Right lobe of liver (tissue), 6 donors: Measurements from ENCODE around the gene OPN1MW3. TPM values are rescaled to one million over a fixed set of nuclear protein-coding genes. Genes with fewer than 3 reads are reported as not detected.

Experiments used
- ATAC-seq, 4 donors: fragments of 200-7000 bp; cut with Tn5 transposase; one replicate each; pipeline ENCODE4 v1.9.1; 2020; ENCODE audit warnings: mild to moderate bottlenecking in 4 of 4, moderate library complexity in 4 of 4
- DNase-seq, 3 donors: peaks; one replicate each; pipeline ENCODE4 v3.0.0-alpha.2; 2020
- H3K27ac ChIP-seq, 3 donors: fragments of 200-600 bp; one replicate each; pipeline ENCODE4 v1.8.0; 2022
- H3K27me3 ChIP-seq, 2 donors: fragments of 200-600 bp; one replicate each; pipeline ENCODE4 v1.8.0; 2022
- H3K36me3 ChIP-seq, 4 donors: fragments of 200-600 bp; sonication (generic) in 1 of 4; one replicate each; pipeline versions ENCODE4 v1.5.1 to v1.8.0; 2017 to 2022; ENCODE audit warnings: control low read depth in 1 of 4
- H3K4me1 ChIP-seq, 4 donors: fragments of 200-600 bp; sonication (generic) in 1 of 4; one replicate each; pipeline versions ENCODE4 v1.5.1 to v1.8.0; 2017 to 2022; ENCODE audit warnings: control low read depth in 1 of 4
- H3K4me3 ChIP-seq, 3 donors: fragments of 200-600 bp; one replicate each; pipeline ENCODE4 v1.8.0; 2022
- H3K9me3 ChIP-seq, 4 donors: fragments of 200-600 bp; sonication (generic) in 1 of 4; one replicate each; pipeline versions ENCODE4 v1.5.1 to v1.8.0; 2017 to 2022; ENCODE audit warnings: control low read depth in 1 of 4
- POLR2A ChIP-seq: fragments of 450-650 bp; IDR thresholded peaks from one replicate; pipeline ENCODE4 v1.6.1; 2017; ENCODE audit warnings: antibody characterized with exemption, mild to moderate bottlenecking
- WGBS: methylation state at CpG from one replicate; pipeline ENCODE4 v1.1.6; 2018; ENCODE audit warnings: low coverage, low lambda C conversion rate; ENCODE audit not compliant: insufficient coverage; ENCODE audit errors: missing lambda C conversion rate; 5-methylcytosine and 5-hydroxymethylcytosine counted together
- intact Hi-C, 2 donors: fragments of 100-400 bp; cut with DNase I; formaldehyde crosslinking; loops; one replicate each; pipeline versions ENCODE4 v1.11.2 to v1.14.1; 2022
- total RNA-seq, 6 experiments: library from RNA; depleted of rRNA in 2 of 6; stranded (reverse); fragments of >200 nt in 2 of 6; fragmentation: NEBNext Ultra II Directional in 3 of 6; extraction: Animal tissue kit (Norgen Biotek cat#: 25700) in 3 of 6; gene quantifications; one replicate each; pipeline versions ENCODE4 v1.1.0 to v1.2.4, GENCODE V29; 2016 to 2023
- TF ChIP-seq, protein P1 (sequence below), 4 donors: fragments of 200-600 bp in 3 of 4; fragments of 450-650 bp in 1 of 4; IDR thresholded peaks; one replicate each; pipeline versions ENCODE4 v1.5.1 to v1.8.0; 2016 to 2022; ENCODE audit warnings: antibody characterized with exemption in 4 of 4, mild to moderate bottlenecking in 2 of 4
- donor health status: DM: no; HTN: yes; CAD: no.
- donor health status: DM: no; HTN: no; CAD: no.
- donor health status: DM: no; HTN: no; CAD: no.
- donor health status: DM: no; HTN: yes; CAD: no.
- donor health status: DM: no; HTN: yes; CAD: no.

Gene OPN1MW3
- total RNA-seq, 6 experiments from 2014 or later = not detected

DNA sequence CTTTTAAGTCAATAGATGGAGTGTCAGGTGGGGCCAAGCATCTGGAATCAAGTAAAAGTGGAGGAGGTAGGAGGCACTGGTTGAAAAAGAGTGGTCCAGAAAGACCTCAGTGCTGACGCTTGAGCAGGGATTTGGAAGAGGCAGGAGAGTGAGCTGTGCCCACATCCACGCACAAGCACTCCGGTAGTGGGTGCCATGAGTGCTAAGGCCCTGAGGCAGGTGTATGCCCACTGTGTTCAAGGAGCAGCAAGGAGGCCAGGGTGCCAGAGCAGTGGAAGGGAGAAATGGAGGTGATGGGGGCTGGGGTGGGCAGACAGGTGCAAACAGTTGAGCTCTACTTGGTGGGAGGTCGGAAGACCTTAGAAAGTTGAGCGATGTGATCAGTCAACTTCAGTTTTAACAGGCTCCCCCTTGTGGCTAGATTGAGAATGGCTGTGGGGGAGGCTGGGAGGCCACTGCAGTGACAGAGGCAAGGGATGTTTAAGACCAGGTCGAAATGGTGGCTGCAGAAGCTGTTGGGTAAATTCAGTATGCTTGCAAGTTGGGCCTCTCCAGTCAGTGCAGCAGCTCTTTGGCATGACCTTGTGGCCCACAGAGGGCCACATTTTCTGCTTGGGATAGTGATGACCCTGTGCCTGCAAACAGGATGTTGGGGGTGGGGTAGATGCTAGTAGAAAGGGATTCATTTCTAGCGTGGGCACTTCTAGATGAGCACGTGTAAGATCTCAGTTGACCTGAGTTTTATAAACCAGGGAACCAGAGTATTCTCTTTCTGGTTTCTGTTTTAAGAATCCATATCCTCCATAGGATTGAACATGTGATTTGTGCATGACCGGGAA lies 50.9 kb downstream of the OPN1MW3 start:
- no peaks in the 10 kb centered on the region for H3K27me3 ChIP-seq
- no peaks in the 10 kb centered on the region for H3K4me1 ChIP-seq
- H3K9me3 ChIP-seq = no peaks in the 10 kb centered on the region
- H3K4me3 ChIP-seq = no peak overlapping the region
- H3K36me3 ChIP-seq = no peaks in the 10 kb centered on the region
- no peak overlapping the region for H3K27ac ChIP-seq
- ATAC-seq = peak; percentile 72 to 84 (median 78)
- no peak for TF ChIP-seq POLR2A
- TF ChIP-seq, protein P1, sequence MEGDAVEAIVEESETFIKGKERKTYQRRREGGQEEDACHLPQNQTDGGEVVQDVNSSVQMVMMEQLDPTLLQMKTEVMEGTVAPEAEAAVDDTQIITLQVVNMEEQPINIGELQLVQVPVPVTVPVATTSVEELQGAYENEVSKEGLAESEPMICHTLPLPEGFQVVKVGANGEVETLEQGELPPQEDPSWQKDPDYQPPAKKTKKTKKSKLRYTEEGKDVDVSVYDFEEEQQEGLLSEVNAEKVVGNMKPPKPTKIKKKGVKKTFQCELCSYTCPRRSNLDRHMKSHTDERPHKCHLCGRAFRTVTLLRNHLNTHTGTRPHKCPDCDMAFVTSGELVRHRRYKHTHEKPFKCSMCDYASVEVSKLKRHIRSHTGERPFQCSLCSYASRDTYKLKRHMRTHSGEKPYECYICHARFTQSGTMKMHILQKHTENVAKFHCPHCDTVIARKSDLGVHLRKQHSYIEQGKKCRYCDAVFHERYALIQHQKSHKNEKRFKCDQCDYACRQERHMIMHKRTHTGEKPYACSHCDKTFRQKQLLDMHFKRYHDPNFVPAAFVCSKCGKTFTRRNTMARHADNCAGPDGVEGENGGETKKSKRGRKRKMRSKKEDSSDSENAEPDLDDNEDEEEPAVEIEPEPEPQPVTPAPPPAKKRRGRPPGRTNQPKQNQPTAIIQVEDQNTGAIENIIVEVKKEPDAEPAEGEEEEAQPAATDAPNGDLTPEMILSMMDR (IDR thresholded peaks at IDR 0.05) = peak; percentile 66 to 84 (median 77)
- intact Hi-C loops = no loop called here
- DNase-seq = peak; percentile 42 to 58 (median 55)
- 30% methylated on average over 6 of the region's 9 CpGs for WGBS

DNA sequence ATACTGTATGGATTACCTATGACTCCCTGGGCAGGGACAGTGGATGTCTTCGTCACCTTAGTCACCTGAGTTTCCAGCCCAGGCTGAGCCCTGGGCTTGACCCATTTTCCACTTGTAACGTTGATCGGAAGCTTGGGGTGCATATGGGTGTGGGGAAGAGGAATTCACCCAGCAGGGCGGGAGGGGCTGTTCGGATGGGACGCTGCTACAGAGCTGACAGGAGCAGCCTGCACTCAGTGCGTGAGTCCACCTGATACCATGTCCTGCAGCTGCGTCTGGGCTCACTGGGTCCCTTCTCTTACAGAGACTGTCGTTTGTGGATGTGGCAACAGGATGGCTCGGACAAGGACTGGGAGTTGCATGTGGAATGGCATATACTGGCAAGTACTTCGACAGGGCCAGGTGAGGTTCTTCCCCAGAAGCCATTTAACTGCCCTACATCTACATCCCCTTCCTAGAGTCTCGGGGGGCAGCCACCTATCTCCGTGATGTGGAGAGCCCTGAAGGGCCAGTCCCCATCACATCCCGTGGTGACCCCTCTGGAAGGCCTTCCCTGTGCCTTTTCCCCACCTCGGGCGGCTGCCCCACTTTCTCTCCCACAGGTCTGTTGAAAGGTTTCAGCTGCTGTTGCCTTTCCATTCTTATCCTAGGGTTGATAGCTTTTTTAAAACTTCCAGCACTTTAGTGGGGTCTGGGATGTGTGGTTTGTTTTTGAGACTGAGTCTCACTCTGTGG lies 51.8 kb downstream of the OPN1MW3 start:
- WGBS = 67% methylated on average over 11 of the region's 16 CpGs
- ATAC-seq = no peak
- Histone ChIP-seq H3K36me3 (no peaks in the 10 kb centered on the region), H3K4me1 (no peaks in the 10 kb centered on the region), H3K4me3 (no peak overlapping the region), H3K27ac (no peak overlapping the region), H3K27me3 (no peaks in the 10 kb centered on the region), H3K9me3 (no peaks in the 10 kb centered on the region)
- TF ChIP-seq POLR2A = no peak
- TF ChIP-seq, protein P1 (IDR thresholded peaks at IDR 0.05) = no peak
- peak in 1 of 3 donors; percentile 31 for DNase-seq
- intact Hi-C loops = no loop called here

DNA sequence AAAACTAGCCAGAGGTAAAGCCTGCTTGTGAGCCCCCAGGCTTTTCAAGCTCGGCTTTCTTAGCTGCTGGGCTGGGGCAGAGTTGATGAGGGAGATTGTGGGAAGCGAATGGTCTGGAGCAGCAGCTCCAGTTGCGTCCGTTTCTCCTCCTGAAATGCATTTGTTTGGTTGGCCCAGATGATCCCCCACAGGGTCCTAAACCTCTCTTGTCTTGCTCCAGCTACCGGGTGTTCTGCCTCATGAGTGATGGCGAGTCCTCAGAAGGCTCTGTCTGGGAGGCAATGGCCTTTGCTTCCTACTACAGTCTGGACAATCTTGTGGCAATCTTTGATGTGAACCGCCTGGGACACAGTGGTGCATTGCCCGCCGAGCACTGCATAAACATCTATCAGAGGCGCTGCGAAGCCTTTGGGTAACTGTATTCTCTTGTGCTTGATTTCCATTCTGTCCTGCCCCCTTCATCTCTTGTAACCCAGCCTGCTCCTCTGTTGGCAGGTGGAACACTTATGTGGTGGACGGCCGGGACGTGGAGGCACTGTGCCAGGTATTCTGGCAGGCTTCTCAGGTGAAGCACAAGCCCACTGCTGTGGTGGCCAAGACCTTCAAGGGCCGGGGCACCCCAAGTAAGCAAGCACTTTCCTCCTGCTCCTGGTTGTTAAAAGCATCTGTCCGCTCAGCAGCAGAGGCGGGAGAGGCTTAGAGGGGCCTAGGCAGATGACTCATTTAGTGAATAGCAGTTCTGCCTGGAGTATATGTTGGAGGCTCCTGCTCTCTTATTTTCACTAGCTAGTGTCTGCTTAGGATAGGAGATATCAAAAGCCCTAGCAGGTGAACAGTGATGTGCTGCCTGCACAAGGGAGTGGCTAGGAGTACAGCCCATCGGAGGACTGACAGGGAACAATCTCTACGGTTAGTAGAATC lies 53.5 kb downstream of the OPN1MW3 start:
- TF ChIP-seq POLR2A = no peak
- TF ChIP-seq, protein P1 (IDR thresholded peaks at IDR 0.05) = no peak
- no peaks in the 10 kb centered on the region for H3K27me3 ChIP-seq
- no peak overlapping the region for H3K4me3 ChIP-seq
- DNase-seq (peak in 1 of 3 donors; percentile 45), ATAC-seq (no peak)
- H3K4me1 ChIP-seq = no peaks in the 10 kb centered on the region
- no peaks in the 10 kb centered on the region for H3K9me3 ChIP-seq
- WGBS = 63% methylated on average over 15 of the region's 19 CpGs
- no peak overlapping the region for H3K27ac ChIP-seq
- intact Hi-C loops = no loop called here
- no peaks in the 10 kb centered on the region for H3K36me3 ChIP-seq

DNA sequence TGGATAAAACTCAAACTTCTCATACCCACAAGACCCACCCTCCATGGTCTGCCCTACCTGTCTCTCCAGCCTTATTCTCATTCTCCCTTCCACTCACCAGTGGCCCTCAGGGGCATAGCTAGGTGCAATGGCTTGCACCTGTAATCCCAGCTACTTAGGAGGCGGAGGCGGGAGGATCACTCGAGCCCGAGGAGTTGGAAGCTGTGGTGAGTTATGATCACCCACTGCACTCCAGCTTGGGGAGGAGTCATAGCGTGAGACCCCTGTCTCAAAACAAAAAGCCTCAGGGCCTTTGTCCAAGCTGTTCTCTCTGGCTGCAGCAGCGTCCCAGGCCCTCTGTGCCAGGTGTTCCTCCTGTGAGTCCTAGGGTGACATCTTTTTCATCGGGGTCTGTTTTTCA lies 54.7 kb downstream of the OPN1MW3 start:
- Histone ChIP-seq H3K4me3 (no peak overlapping the region), H3K4me1 (no peaks in the 10 kb centered on the region), H3K27ac (no peak overlapping the region), H3K27me3 (no peaks in the 10 kb centered on the region), H3K36me3 (no peaks in the 10 kb centered on the region), H3K9me3 (no peaks in the 10 kb centered on the region)
- intact Hi-C loops = no loop called here
- TF ChIP-seq, protein P1 (IDR thresholded peaks at IDR 0.05) = no peak
- TF ChIP-seq POLR2A = no peak
- ATAC-seq (no peak), DNase-seq (peak in 1 of 3 donors; percentile 11)
- 87% methylated on average over 5 of the region's 7 CpGs for WGBS
